GM21423 (cell line): Measurements from ENCODE around the gene NOS2.
"Not testable (repeated sequence)": the region's sequence is repeated elsewhere in the genome, so short reads cannot be mapped to it uniquely, and the experiment has no call there.

ENCODE experiments used
- ATAC-seq: cut with Tn5 transposase; IDR thresholded peaks from one replicate; pipeline ENCODE4 v1.9.1; 2021; ENCODE audit warnings: mild to moderate bottlenecking, moderate library complexity; ENCODE audit not compliant: unreplicated experiment

The NOS2 gene

DNA sequence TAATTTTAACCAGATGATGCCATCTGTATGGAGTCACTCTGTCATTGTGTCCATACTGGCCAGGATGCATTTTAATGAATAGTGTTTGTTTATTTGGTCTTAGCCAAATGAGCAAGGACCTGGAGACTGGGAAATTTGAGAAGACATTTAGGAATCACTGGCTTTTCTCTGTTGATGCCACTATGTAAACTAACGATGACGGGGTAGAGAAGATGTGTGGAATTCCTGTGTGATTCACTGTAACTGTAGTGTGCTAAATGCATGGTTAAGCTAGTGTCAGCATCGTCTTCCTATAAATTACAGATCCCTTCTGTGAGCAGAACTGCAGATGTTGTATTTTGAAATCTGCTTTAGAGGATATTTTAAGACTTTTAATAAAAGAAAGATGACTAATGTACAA lies 66.6 kb downstream of the NOS2 start:
- ATAC-seq: no peak

DNA sequence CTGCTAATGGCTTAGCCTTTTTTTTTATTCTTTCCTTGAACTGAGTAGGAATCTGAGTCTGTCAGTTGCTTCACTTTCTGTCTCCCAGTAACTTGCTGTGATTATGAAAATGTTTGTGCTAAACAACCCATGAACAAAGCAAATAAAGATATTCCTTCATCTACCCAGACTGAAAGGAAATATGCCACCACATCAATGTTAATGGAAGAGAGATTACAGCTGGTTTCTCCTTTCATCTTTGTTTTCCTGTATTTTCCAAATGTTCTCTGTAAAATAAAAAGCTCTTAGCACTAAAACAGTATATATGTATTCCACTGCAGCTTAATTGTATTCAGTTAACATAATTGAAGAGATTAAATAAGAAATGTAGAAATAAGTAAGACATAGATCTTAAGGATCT lies 67.6 kb downstream of the NOS2 start:
- not testable (repeated sequence) for ATAC-seq

DNA sequence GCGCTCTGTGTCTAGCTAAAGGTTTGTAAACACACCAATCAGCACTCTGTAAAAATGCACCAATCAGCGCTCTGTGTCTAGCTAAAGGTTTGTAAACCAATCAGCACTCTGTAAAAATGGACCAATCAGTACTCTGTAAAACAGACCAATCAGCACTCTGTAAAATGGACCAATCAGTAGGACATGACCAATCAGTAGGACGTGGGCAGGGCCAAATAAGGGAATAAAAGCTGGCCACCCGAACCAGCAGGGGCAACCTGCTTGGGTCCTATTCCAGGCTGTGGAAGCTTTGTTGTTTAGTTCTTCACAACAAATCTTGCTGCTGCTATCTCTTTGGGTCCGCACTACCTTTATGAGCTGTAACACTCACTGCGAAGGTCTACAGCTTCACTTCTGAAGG lies 74.3 kb downstream of the NOS2 start:
- not testable (repeated sequence) for ATAC-seq

DNA sequence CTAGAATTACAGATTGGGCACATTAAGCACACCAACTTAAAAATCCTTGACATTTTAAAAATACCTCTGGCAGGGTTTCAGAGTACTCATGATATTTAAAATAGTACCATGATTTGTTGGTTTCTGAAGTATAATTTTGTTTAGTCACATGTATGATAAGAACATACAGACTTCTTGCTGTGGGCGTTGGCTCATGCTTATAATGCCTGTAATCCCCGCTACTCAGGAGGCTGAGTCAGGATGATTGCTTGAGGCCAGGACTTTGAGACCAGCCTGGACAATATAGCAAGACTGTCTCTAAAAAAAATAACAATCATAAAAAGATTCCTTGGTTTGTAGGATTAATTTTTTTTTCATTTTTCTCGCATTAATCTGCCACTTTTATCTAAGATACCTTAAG lies 78.5 kb downstream of the NOS2 start:
- ATAC-seq: no peak
